Measurements from ENCODE around the gene SYCP2L.
"Not testable (repeated sequence)": the region's sequence is repeated elsewhere in the genome, so short reads cannot be mapped to it uniquely, and the experiment has no call there.

The SYCP2L gene

DNA sequence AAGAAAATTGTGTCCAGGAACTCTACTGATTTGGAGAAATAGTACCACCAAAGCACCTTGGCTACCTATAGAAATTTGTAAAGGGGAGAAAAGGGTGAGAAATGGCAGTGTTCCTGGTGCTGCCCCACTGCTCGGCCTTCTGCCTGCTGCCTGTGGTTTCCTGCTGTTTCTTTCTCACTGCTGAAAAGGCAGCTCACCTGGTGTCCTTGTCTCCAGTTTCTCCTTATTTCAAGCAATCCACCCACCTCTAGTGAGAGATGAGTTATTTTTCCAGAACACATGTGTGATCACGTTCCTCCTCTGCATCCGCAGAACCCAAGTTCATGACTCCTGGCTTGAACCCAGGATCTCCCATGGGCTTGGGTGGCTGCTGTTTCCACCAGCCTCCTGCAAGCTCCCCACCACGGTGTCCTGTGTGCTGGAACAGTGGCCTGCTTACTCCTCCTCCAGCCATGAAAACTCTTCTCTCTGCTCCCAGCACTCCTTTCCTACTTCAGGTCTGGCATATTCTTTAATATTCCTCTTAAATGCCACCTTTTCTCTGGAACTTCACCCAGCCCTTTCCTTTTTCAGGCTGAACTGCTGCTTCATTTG lies 108.4 kb downstream of the SYCP2L start:
- no peaks in the 10 kb centered on the region for H3K9me3 ChIP-seq (ENCODE audit: control insufficient read depth, low read length)
- H3K4me2 ChIP-seq (ENCODE audit: low read length): no peak overlapping the region
- H3K79me2 ChIP-seq: no peaks in the 10 kb centered on the region
- TF ChIP-seq, protein P1, sequence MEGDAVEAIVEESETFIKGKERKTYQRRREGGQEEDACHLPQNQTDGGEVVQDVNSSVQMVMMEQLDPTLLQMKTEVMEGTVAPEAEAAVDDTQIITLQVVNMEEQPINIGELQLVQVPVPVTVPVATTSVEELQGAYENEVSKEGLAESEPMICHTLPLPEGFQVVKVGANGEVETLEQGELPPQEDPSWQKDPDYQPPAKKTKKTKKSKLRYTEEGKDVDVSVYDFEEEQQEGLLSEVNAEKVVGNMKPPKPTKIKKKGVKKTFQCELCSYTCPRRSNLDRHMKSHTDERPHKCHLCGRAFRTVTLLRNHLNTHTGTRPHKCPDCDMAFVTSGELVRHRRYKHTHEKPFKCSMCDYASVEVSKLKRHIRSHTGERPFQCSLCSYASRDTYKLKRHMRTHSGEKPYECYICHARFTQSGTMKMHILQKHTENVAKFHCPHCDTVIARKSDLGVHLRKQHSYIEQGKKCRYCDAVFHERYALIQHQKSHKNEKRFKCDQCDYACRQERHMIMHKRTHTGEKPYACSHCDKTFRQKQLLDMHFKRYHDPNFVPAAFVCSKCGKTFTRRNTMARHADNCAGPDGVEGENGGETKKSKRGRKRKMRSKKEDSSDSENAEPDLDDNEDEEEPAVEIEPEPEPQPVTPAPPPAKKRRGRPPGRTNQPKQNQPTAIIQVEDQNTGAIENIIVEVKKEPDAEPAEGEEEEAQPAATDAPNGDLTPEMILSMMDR (IDR thresholded peaks at IDR 0.05): no peak
- H3K27ac ChIP-seq: no peak overlapping the region
- no peaks in the 10 kb centered on the region for H3K36me3 ChIP-seq (ENCODE audit: control insufficient read depth, insufficient read depth, low read length)
- H3K4me3 ChIP-seq (ENCODE audit: low read depth, low read length): no peak overlapping the region
- no peaks in the 10 kb centered on the region for H3K4me1 ChIP-seq
- no peaks in the 10 kb centered on the region for H3K27me3 ChIP-seq (ENCODE audit: control insufficient read depth, insufficient read depth, low read length)
- no peak overlapping the region for H3K9ac ChIP-seq
- H2AFZ ChIP-seq: no peak overlapping the region

DNA sequence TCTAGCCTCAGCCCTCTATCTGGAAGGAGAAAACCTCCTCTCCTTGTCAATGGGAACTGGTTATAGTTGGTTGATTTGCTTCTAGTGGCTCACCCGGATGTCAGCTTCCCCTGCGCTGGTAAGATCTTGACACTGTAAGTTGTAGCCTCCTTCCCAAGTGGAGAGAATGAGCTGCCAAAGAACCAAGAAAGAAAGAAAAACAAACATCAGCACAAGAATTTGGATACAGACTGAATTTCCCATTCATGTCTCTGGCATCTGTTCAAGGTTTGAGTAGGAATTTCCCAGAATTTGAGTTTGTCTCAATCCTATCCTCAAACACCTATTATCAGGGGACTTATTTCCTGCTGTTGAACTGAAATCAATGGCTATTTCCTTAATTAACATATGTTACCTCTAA lies 113.1 kb downstream of the SYCP2L start:
- Histone ChIP-seq H3K4me3 (ENCODE audit: low read depth, low read length) (no peak overlapping the region), H3K9ac (no peak overlapping the region), H3K27ac (no peak overlapping the region), H3K79me2 (no peaks in the 10 kb centered on the region), H3K27me3 (ENCODE audit: control insufficient read depth, insufficient read depth, low read length) (no peaks in the 10 kb centered on the region), H3K4me2 (ENCODE audit: low read length) (no peak overlapping the region), H3K4me1 (no peaks in the 10 kb centered on the region), H3K36me3 (ENCODE audit: control insufficient read depth, insufficient read depth, low read length) (no peaks in the 10 kb centered on the region), H2AFZ (no peak overlapping the region), H3K9me3 (ENCODE audit: control insufficient read depth, low read length) (no peaks in the 10 kb centered on the region)
- TF ChIP-seq, protein P1 (IDR thresholded peaks at IDR 0.05): no peak

DNA sequence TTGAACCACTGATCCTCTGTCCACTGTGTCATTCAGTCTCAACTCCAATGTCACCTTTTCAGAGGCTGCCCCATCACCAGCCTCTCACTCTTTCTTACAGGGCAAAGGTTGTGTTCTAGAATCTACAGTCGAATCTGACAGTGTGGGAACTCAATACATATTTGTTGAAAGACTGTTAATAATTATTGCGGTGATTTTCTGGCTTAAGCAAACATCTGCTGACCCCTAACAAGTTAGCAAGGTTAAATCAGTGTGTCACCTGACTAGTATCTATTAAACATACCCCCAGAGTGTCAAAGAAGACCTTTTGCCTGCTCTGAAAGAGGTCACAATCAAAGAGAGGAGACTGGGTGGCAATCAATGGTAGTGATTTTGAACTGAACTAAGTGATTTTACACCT lies 115.3 kb downstream of the SYCP2L start:
- Histone ChIP-seq H3K4me2 (ENCODE audit: low read length) (no peak overlapping the region), H3K27me3 (ENCODE audit: control insufficient read depth, insufficient read depth, low read length) (no peaks in the 10 kb centered on the region), H3K4me1 (no peaks in the 10 kb centered on the region), H3K9ac (no peak overlapping the region), H3K79me2 (no peaks in the 10 kb centered on the region), H2AFZ (no peak overlapping the region), H3K27ac (no peak overlapping the region), H3K4me3 (ENCODE audit: low read depth, low read length) (no peak overlapping the region), H3K36me3 (ENCODE audit: control insufficient read depth, insufficient read depth, low read length) (no peaks in the 10 kb centered on the region), H3K9me3 (ENCODE audit: control insufficient read depth, low read length) (no peaks in the 10 kb centered on the region)
- TF ChIP-seq, protein P1 (IDR thresholded peaks at IDR 0.05): no peak

DNA sequence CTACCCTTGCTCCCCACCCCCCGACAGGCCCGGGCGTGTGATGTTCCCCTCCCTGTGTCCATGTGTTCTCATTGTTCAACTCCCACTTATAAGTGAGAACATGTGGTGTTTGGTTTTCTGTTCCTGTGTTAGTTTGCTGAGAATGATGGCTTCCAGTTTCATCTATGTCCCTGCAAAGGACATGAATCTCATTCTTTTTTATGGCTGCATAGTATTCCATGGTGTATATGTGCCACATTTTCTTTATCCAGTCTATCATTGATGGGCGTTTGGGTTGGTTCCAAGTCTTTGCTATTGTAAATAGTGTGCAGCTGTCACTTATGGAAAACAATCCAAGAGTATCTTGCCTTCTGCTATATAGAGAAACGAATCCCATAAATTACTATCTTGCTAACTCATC lies 116.4 kb downstream of the SYCP2L start:
- H2AFZ ChIP-seq; H3K27me3 ChIP-seq (ENCODE audit: control insufficient read depth, insufficient read depth, low read length); H3K27ac ChIP-seq; H3K79me2 ChIP-seq; H3K4me3 ChIP-seq (ENCODE audit: low read depth, low read length); H3K9ac ChIP-seq; H3K4me2 ChIP-seq (ENCODE audit: low read length); H3K36me3 ChIP-seq (ENCODE audit: control insufficient read depth, insufficient read depth, low read length); H3K4me1 ChIP-seq; H3K9me3 ChIP-seq (ENCODE audit: control insufficient read depth, low read length): not testable (repeated sequence)

DNA sequence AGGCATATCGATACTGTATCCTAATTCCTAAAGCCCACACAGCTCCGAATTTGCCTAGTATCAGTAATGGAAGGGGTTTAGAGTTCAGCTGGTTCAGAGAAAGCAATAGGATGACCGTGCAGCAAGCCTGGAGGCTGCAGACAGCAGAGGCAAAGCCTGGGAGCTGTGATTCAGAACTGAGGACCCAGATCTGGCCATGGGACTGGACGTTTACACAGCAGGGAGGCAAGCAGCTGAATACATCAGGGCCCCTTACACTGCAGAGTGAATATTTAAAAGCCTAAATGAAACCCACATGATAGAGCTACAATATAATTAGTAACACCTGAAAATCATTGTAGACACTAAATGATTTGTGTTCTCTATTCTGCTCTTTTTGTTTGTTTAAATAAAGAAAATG lies 119.2 kb downstream of the SYCP2L start:
- no peaks in the 10 kb centered on the region for H3K9me3 ChIP-seq (ENCODE audit: control insufficient read depth, low read length)
- no peak overlapping the region for H3K4me3 ChIP-seq (ENCODE audit: low read depth, low read length)
- H3K79me2 ChIP-seq: no peaks in the 10 kb centered on the region
- peaks cover 6% of the 10 kb centered on the region for H3K4me1 ChIP-seq
- H3K9ac ChIP-seq: no peak overlapping the region
- H3K27ac ChIP-seq: no peak overlapping the region
- no peaks in the 10 kb centered on the region for H3K36me3 ChIP-seq (ENCODE audit: control insufficient read depth, insufficient read depth, low read length)
- no peaks in the 10 kb centered on the region for H3K27me3 ChIP-seq (ENCODE audit: control insufficient read depth, insufficient read depth, low read length)
- no peak overlapping the region for H3K4me2 ChIP-seq (ENCODE audit: low read length)
- H2AFZ ChIP-seq: no peak overlapping the region
- TF ChIP-seq, protein P1 (IDR thresholded peaks at IDR 0.05): no peak
